ENCODE results near the gene PSMC3IP.
"Not testable (repeated sequence)": the region's sequence is repeated elsewhere in the genome, so short reads cannot be mapped to it uniquely, and the experiment has no call there.

PSMC3IP gene

DNA sequence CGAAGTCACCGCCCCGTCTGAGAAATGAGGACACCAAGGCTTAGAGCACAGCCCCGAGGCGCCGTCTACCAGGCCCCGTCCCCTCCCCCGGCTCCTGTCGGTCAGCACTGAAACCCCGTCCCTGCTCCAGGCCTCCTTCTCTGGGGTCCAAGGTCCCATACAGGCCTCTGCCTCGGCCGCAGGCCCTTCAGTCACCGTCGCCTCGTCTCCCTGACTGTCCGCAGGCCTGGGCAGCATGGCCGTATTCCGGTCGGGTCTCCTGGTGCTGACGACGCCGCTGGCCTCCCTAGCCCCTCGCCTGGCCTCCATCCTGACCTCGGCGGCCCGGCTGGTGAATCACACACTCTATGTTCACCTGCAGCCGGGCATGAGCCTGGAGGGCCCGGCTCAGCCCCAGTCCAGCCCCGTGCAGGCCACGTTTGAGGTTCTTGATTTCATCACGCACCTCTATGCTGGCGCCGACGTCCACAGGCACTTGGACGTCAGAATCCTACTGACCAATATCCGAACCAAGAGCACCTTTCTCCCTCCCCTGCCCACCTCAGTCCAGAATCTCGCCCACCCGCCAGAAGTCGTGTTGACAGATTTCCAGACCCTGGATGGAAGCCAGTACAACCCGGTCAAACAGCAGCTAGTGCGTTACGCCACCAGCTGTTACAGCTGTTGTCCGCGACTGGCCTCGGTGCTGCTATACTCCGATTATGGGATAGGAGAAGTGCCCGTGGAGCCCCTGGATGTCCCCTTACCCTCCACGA is 15.0 kb downstream of the PSMC3IP start:
- DNase-seq (ENCODE audit: low read depth in 1 of 2, low spot score in 1 of 2): no peak

GRCh38 chr17:42561897-42562387 is 15.6 kb downstream of the PSMC3IP start, which contains the start of gene COASY:
Gene COASY (plus strand): TSS chr17:42562148. CDS start chr17:42562623, 475 bp downstream.
- peak; percentile 83 to 85 for DNase-seq (ENCODE audit: low read depth in 1 of 2, low spot score in 1 of 2)

GRCh38 chr17:42560246-42560645 is 17.3 kb downstream of the PSMC3IP start:
- no peak for DNase-seq (ENCODE audit: low read depth in 1 of 2, low spot score in 1 of 2)

DNA sequence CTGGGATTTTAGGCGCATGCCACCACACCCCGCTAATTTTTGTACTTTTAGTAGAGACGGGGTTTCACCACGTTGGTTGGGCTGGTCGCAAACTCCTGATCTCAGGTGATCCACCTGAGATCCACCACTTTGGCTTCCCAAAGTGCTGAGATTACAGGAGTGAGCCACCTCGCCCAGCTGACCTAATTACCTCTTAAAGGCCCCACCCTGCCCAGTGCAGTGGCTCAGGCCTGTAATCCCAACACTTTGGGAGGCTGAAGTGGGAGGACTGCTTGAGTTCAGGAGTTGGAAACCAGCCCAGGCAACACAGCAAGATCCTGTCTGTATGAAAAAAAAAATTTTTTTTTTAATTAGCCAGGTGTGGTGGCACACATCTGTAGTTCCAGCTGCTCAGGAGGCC is 18.5 kb downstream of the PSMC3IP start:
- no peak for DNase-seq (ENCODE audit: low read depth in 1 of 2, low spot score in 1 of 2)

- DNase-seq (ENCODE audit: low read depth in 1 of 2, low spot score in 1 of 2): not testable (repeated sequence)
Measured at GRCh38 chr17:42555961-42556617, 21.4 kb downstream of the PSMC3IP start.

DNA sequence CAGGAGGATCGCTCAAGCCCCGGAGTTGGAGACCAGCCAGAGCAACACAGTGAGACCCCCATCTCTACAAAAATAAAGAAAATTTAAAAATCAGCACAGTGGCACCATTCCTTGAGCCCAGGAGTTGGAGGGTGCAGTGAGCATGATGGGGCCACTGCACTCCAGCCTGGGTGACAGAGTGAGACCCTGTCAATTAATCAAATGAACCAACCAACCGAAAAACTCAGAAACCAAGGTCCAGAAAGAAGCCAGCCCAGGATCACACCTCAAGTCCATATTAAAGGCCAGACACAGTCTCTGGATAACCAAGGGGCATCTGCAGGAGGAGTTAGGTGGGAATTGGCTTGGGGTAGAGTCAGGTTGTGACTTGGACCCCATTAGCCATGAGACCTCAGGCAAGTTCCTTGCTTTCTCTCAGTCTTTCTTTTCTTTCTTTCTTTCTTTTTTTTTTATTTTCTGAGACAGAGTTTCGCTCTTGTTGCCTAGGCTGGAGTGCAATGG is 22.4 kb downstream of the PSMC3IP start:
- no peak for DNase-seq (ENCODE audit: low read depth in 1 of 2, low spot score in 1 of 2)

- DNase-seq (ENCODE audit: low read depth in 1 of 2, low spot score in 1 of 2): peak; percentile 53 to 60
Measured at GRCh38 chr17:42554250-42555121, 23.0 kb downstream of the PSMC3IP start.

DNA sequence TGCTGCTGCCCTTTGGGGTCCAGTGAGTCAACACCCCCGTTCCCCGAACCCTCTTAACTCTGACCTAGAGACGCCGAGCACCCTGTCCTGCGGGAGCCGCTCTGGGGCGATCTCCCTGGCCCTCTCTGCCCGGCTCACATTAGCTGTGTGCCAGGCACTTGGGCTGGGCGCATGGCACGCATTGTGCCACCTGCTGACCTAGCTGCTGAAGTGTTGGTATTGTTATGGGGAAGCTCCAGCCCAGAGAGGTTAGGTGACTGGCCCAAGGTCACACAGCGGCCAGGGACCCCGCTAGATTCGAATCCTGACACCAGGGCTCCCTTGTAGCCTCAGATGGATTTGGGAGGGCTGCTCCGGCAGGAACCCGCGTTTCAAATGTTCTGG is 23.7 kb downstream of the PSMC3IP start:
- no peak for DNase-seq (ENCODE audit: low read depth in 1 of 2, low spot score in 1 of 2)

DNA sequence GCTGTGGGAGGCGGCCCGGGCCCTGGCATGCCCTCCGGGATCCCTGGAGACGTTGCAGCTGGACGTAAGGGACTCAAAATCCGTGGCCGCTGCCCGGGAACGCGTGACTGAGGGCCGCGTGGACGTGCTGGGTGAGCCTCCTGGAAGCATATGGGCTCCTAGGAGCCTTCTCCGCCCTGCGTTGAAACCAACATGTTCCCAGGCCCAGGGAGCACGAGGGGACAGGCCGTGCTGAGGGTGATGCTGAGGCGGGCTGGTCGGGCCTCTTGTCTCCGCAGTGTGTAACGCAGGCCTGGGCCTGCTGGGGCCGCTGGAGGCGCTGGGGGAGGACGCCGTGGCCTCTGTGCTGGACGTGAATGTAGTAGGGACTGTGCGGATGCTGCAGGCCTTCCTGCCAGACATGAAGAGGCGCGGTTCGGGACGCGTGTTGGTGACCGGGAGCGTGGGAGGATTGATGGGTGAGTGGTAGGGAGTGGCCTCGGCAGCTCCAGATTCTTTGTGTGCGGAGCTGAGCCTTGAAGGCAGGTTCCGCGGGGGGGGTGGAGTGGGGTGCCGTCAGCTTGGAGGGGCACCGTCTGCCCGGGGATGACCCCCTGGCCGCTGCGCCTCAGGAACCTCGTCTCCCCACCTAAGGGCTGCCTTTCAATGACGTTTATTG is 24.2 kb downstream of the PSMC3IP start:
- DNase-seq (ENCODE audit: low read depth in 1 of 2, low spot score in 1 of 2): no peak

GRCh38 chr17:42552736-42553135 is 24.8 kb downstream of the PSMC3IP start, which contains the start of gene HSD17B1:
Gene HSD17B1 (plus strand): TSS chr17:42552923. CDS start chr17:42552934, 11 bp downstream.
- not testable (repeated sequence) for DNase-seq (ENCODE audit: low read depth in 1 of 2, low spot score in 1 of 2)

GRCh38 chr17:42548993-42549755 is 28.4 kb downstream of the PSMC3IP start:
- no peak for DNase-seq (ENCODE audit: low read depth in 1 of 2, low spot score in 1 of 2)

GRCh38 chr17:42548070-42548837 is 29.3 kb downstream of the PSMC3IP start:
- peak; percentile 51 to 63 for DNase-seq (ENCODE audit: low read depth in 1 of 2, low spot score in 1 of 2)

DNA sequence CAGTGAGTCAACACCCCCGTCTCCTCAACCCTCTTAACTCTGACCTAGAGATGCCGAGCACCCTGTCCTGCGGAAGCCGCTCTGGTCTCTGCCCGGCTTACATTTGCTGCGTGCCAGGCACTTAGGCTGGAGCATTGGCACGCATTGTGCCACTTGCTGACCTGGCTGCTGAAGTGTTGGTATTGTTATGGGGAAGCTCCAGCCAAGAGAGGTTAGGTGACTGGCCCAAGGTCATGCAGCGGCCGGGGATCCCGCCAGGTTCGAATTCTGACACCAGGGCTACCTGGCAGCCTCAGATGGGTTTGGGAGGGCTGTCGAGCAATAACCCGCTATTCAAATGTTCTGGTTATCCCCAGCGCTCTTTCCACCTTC is 29.8 kb downstream of the PSMC3IP start:
- no peak for DNase-seq (ENCODE audit: low read depth in 1 of 2, low spot score in 1 of 2)

GRCh38 chr17:42547001-42547461 is 30.5 kb downstream of the PSMC3IP start:
- no peak for DNase-seq (ENCODE audit: low read depth in 1 of 2, low spot score in 1 of 2)

DNA sequence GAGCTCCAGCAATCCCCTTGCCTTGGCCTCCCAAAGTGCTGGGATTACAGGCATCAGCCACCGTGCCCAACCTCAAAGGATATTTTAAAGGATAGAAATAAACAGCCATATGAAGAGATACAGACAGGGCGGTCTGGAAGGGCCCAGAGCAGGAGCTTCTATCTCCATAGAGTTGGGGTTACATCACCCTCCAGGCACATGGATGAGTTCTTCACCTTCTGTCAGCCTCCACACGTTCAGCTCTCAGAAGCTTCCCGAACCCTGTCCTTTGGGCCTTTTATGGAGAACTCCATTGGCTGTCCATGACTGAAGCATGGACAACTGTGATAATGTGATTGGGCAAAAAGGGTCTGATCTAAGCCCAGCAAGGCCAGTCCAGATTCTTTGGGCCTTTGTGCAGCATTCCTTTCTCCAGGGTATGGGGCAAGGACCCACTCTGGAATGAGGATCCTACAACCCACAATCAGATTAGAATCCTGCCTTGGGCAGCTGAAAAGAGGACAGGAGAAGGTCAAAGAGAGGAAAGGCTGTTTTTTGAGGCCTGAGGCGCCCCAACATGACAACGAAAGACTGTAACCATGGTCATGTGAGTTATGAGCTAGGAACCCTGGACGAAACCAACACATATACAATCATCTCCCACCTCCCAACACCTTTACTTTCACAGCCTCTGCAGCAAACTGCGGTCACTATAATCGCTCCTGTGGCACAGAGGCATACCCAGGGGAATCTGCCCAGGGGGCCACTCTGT is 31.6 kb downstream of the PSMC3IP start:
- DNase-seq (ENCODE audit: low read depth in 1 of 2, low spot score in 1 of 2): not testable (repeated sequence)

DNA sequence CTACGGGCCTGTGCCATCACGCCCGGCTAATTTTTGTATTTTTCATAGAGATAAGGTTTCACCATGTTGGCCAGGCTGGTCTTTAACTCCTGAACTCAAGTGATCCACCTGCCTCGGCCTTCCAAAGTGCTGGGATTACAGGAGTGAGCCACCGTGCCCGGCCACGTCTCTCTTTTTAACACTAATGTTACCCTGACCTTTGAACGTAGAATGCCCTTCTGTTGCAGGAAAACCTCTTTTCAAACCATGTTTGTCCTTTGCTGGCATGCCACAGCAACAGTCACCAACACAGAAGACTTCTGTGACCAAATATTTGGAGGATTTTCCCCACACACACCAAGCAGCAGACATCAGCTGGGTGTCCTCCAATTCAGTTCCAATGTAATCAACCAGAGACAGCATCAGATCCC is 32.6 kb downstream of the PSMC3IP start:
- no peak for DNase-seq (ENCODE audit: low read depth in 1 of 2, low spot score in 1 of 2)

GRCh38 chr17:42543190-42544079 is 34.1 kb downstream of the PSMC3IP start:
- DNase-seq (ENCODE audit: low read depth in 1 of 2, low spot score in 1 of 2): no peak
